Measurements from ENCODE around the gene URB1.
"Not testable (repeated sequence)": the region's sequence is repeated elsewhere in the genome, so short reads cannot be mapped to it uniquely, and the experiment has no call there.

Gene URB1

DNA sequence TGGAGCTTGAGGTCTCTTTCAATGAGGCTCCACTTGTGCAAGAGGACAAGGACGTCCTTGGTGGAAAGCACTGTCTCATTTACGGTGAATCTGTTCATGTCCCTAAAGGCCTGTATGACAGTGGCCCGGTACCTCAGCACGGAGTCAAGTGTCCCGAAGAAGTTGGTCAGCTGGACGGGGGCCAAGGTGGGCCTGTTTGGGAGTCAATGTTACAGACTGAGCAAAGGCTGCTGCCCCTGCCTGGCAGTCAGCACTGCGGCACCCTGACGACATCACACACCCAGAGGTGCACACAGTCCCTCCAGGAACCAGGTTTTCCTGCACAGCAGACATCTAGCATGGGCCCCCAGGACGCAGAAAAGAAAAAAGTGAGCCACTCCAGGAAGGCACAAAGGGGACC is 75.1 kb downstream of the URB1 start:
- no peak for DNase-seq

DNA sequence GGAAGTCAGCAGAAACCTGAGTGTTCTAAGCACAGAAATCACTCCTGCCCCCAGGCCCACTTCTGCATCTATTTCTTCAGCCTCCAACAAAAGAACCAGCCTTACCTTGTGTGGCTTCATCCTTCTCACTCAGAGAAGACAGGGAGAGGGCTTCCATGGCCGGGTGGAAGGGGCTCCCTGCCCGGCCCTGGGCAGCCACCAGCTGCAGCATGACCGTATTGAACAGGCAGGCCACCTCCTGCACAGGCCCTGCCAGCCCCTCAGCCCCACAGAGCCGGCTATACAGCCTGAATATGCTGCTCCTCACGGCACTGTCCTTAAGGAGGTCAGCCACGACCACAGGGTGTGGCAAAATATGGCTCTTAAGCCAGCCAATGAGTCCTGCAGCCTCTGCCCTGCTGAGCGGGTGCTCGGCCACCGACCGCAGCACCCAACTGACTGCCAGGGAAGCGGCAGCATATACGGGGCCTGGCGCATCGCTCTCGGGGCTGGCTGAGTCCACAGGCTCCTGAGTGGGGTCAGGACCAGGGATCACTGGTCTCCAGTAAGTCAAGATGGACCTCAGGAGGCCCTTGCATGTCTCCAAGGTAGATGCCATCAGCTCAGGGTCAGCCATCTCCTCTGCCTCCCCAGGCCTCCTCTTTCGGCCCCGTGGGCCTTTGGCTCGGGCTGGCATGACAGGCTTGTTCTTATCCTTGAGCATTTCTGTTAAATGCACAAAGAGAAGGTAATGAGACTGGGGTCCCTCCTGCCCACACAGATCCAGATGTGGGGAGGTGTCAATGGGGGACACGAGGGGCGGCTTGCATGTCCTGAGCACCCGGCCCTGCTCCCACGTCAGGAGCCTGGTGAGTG is 76.2 kb downstream of the URB1 start:
- no peak for DNase-seq

DNA sequence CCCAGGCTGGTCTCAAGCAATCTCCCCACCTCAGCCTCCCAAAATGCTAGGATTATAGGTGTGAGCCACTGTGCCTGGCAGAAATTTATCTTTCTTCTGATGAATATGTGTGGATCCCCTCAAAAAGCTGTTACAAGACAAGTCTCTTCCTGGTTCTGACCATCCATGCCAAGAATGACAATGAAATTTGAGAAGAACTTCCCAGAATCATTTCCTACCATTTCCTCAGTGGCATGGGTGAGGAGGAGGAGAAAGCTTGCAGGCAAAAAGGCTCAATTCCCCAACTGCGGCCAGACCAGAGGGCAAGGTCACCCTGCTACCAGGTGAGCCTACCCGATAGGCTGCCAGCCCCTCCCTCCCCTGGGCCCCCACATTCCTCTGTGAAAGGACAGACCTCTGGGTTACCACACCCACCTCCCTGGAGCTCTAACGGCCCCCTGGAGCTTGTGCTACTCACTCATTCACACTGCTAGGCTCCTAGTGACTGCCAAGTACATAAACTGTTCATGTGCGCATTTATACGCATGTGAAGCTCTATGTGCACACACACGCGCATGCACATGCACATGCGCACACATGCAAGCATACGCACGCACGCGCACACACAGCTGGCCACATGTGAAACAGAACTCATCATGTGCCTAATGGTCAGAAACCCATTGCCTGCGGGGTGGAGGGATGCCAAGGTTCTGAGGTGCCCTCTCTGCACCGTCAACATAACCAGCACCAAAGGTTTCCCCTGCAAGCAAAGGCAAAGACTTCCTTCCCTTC is 77.1 kb downstream of the URB1 start:
- no peak for DNase-seq

DNA sequence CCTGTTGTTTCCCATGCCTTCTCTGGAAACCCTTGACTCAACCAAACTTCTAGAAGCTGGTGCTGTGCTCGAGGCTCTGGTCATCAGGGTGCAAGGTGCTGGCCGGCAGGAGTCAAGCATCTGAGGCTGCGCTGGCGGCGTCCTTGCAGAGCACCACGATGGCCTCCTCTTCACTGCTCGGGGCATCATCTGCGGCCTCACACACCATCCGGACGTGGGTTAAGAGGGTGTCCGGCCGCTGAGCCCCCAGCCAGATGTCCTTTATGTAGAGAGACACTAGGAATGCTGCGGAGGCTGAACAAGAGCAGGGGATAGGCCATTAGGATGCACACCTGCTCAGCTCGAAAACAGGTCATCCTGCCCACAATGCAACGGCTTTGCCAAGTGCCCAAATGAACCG is 78.0 kb downstream of the URB1 start:
- DNase-seq, result no peak

DNA sequence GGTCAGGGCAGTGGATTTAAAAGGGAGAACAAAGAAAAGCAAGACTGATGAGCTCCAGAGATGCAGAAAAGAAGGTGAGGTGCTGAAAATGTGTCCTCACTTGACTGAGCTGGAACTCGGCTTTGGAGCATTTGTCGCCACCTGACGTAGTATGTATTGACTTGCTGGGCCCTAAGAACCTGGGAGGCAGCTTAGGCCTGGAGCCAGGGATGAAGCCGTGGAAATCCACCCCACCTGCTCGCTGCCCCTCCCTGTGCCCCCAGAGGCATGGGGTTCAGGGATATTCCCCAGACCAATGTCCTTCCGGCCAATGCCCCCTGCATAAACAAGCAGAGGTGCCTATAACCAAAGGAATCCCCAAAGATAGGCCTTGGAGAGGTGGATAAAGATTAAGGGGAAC is 79.8 kb downstream of the URB1 start:
- no peak for DNase-seq

DNA sequence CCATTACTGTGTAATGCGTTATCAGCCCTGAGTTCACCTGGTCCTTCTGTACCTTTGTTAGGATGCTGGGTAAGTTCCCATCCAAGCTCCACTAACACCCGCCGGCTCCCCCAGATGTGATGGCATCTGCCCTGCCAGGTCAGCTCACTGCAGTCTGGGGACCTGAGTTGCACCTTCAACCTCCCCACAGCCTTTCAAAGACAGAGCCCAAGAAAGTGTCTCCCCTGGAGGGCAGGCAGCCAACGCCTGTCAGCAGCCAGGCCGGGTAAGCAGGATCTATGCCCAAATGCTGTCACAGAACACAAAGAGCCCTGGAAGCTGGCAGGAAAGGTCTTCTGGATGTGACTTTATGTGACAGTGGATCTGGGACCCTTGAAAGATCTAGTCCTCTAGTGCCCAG is 80.5 kb downstream of the URB1 start:
- DNase-seq, result no peak

DNA sequence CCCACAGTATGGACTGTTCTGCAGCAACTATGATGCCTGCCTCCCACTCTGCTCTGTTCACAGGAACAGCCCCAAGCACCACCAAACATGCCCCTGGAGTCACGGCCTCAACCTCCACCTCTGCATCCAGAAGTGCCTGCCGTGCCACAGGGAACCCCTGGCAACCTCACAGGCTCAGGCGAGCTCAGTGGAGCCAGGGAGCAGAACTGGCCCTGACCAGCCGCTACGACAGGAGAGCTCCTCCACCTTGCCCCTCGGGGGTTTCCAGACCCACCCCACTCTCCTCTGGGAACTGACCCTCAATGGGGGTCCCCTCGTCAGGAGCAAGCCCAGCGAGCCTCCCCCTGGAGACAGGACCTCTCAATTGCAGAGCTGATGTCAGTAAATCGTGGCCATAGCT is 81.2 kb downstream of the URB1 start:
- DNase-seq, result no peak

DNA sequence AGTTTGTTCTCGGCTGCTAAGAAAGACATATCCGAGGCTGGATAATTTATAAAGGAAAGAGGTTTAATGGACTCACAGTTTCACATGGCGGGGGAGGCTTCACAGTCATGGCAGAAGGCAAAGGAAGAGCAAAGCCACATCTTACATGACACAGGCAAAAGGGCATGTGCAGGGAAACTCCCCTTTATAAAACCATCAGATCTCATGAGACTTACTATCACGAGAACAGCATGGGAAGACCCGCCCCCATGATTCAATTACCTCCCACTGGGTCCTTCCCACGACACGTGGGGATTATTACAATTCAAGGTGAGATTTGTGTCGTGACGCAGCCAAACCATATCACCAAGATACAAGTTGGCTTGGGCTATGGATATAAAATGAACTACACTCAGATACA is 81.8 kb downstream of the URB1 start:
- not testable (repeated sequence) for DNase-seq

DNA sequence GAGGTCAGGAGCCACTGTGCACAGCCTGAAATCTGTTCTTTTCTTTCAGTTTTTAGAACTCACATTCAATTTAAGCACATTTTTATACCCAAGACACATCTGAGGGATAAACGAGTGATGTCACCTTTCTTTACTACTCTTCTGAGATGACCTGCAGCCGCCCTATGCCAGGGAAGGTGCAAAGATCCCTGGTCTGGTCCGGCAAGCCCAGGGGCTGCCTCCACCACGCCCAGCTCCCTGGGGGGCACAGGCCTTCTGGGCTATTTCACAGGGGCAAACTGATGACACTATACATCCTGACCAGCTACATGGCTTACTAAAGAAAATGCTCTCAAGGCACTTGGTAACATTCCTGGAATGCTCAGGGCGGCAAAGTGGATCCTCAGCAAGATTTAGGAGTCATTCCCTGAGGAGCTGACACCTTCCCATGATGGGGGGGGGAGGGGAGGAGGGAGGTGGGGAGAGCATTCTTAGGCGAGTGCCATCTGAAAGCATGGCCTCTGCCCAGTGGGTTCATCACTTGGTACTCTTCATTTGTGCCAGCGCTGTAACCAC is 82.8 kb downstream of the URB1 start:
- no peak for DNase-seq

DNA sequence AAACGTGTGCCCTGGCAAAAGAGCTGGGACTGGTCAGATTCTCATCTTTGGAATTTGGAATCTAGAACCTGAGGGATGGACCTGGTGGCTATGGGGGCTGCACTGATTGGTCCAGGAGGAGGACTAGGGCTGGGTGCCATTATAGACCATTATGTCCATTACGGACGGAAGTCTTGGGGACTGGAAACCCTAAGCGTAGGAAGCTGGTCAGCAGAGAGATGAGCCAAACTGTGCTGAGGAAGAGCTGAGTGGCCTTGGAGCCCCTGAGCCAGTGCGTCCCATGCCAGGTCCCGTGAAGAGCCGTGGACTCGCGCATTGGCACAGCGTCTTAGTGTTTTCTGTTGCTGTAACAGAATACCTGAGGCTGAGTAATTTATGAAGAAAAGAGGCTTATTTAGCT is 84.1 kb downstream of the URB1 start:
- no peak for DNase-seq

DNA sequence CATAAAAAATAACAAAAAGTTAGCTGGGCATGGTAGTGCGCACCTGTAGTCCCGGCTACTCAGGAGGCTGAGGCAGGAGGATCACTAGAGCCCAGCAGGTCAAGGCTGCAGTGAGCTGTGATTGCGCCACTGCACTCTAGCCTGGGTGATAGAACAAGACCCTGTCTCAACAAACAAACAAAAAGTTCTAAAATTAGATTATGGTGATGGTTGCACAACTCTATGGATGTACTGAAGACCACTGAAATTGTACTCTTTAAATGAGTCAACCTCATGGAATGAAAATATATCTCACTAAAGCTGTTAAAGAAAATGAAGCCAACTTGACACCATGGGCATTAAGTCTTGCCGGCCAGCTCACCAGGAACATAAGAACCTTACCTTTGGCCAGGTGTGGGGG is 85.1 kb downstream of the URB1 start:
- no peak for DNase-seq

DNA sequence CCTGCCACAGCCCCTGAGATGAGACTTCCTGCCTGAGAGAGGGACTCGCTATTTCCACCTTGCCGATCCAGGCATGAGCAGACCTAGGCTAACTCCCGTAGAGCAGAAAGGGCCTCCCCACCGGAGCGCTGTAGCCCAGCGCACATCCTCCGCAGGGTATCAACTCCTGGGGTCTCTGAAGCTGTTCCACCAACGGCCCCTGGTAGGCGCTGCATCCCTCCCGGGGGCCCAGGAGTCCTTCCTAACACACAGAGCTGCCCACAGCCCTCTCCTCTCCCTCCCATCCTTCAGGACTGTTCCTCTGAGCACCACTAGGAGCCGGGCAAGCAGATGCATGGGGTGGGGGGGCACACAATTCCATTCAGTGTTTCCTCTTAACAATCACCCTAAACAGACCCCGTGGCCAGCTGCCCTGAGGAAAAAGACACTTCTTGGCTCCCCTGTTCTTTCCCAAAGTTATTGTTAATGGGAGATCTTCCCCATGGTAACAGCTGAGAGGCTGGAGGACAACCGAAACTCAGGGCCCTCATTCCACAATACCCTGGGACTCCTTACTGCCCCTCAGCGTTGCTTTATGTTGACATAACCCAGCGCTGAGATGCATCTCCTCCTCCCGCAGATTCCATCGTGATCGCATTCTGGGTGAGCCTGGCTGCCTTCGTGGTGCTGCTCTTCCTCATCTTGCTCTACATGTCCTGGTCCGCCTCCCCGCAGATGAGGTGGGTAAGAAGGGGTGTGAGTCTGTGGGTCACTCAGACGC is 86.6 kb downstream of the URB1 start:
- no peak for DNase-seq

DNA sequence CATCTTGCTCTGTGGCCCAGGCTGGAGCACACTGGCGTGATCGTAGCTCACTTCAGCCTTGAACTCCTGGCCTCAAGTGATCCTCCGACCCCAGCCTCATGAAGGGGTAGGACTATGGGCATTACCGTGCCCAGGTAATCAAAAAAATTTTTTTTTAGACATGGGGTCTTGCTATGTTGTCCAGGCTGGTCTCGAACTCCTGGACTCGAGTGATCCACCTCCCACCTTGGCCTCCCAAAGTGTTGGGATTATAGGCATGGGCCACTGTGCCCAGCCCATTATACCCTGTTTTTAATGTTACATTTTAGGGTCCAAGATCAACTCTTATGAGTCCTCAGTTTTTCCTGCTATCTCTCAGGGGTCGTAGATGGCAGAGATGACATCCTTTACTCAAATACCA is 87.8 kb downstream of the URB1 start:
- no peak for DNase-seq

DNA sequence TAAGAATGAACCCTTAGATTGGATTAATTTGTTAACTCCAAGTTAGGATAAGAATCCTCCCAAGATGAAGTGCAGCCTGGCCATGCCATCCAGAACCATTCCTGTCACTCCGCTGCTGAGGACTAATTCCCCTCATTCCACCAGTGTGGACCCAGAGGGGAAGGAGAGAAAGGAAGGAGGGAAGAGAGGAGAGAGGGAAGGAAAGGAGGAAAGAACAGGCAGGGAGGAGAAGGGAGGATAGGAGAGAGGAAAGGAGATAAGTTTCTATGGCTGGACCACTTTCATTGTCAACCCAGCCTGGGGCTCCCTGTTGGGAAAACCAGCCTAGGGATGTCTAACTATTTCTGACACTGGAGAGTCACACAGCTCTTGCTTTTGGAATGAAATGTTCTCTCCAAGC is 89.4 kb downstream of the URB1 start:
- no peak for DNase-seq

DNA sequence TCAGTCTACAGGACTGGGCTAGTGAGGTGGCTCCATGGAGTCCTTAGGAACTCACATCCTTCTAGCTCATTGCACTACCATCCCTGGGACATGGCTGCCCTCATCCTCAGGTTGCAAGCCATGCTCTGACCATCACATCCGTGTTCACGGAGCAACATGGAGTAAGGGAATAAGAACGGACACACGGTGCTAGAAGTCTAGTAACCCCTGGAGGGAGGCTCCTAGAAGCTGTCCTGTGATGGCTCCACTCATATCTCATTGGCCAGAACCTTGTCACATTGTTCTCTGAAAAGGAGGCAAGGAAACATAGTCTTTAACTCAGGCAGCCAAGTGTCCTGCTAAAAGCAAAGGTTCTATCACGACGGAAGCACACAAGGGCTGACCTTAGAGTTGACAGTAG is 90.3 kb downstream of the URB1 start:
- DNase-seq, result no peak

DNA sequence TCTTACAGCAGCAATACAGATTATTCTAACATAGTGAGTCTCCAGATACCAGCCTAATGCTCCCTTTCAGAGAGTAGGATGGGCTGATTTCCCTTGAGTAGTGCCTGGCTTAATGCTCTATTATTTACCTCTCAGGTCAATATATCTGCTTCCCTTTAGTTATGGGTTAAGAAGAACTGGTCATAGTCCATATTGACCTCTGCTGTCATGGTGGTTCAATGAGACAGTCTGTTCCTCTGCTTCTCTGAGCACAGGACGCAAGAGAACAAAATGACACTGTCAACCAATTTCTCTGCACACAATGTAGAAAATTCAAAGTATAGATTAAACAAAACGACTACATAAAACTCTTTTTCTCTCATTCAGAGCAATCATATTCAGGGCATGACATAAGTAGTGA is 91.2 kb downstream of the URB1 start:
- DNase-seq, result no peak

DNA sequence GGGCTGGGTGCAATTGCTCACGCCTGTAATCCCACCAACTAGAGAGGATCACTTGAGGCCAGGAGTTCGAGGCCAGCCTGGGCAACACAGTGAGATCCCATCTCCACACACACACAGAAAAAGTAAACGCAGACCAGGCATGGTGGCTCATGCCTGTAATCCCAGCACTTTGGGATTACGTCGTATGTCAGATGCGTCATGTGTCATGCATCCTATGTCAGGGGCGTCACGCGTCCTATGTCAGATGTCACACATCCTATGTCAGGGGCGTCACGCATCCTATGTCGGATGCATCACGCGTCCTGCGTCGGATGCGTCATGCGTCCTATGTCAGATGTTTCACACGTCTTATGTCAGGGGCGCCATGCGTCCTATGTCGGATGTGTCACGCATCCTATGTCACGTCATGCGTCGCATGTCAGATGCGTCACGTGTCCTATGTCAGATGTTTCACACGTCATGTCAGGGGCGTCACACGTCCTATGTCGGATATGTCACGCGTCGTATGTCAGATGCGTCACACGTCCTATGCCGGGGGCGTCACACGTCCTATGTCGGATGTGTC is 92.6 kb downstream of the URB1 start:
- DNase-seq, result no peak

DNA sequence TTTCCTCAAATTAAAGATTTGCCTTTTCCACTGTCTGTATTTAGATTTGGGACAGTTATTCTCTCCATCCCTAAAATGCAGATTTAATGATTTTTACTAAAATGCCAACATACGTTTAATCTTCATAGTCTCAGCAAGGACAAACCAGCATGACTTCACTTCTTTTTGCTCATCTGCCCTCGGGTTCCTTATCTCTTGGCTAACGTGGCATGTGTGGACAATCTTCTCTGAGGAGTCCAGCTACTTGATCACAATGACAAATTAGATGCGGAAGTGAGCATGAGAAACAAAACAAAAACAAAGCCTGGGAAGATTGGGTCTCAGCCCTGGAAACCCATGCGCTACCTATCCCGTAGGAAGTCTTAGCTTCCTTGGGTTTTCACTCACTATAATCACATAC is 93.1 kb downstream of the URB1 start:
- no peak for DNase-seq

DNA sequence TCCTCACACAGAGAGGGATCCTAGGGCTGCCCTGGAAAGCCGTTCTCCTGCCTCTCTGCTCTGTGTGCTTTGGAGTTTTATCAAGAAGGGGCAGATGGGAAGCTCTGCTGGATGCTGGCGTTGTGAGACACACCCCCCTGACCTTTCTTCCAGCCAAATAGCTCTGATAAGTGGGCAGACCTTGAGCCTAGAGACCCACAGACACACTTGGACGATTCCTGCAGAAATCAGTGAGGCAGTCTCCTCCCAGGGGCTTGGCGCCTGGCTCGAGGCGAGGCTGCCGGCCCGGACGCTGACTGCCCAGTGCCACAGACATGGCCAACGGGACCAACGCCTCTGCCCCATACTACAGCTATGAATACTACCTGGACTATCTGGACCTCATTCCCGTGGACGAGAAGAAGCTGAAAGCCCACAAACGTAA is 94.1 kb downstream of the URB1 start, which contains the start of gene MRAP:
MRAP (plus strand) TSS at position 198 of the 424 bp plus-strand sequence; CDS start at position 315, 117 bp downstream.
- DNase-seq, result no peak

DNA sequence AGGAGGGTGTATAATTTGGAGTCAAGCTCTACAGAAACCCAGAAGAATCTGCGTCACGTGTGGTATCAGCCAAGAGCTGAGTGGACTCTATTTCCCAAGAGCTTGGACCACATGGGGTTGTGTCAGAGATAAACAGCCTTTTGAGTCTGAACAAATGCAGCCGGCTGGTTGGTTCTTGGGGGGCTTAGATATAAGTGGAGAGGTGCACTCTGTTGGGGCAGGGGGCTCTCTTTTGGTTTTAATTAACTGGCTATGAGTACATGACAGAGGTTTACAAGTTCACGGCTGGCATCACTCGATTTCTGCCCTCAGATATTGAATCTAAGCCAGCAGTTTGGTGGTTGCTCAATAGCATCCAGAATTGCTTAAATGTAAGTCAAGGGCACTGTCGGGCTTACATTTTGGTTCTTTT is 94.7 kb downstream of the URB1 start:
- no peak for DNase-seq

DNA sequence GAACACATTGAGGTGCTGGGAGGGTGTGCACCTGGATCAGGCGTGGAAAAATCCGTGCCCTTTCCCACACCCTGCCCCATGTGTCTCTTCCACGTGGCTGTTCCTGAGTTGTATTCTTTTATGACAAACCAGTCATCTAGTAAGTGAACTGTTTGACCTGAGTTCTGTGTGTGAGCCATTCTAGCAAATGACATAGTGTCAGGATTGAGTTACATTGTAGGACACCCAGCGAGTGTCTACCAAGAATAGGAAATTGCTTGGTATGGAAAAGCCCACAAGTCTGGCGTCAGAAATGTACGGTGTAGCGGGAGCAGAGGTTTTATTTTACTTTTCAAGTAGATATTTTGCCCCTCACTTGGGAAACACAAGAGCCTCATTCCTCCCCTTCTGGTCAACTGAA is 95.4 kb downstream of the URB1 start:
- no peak for DNase-seq

DNA sequence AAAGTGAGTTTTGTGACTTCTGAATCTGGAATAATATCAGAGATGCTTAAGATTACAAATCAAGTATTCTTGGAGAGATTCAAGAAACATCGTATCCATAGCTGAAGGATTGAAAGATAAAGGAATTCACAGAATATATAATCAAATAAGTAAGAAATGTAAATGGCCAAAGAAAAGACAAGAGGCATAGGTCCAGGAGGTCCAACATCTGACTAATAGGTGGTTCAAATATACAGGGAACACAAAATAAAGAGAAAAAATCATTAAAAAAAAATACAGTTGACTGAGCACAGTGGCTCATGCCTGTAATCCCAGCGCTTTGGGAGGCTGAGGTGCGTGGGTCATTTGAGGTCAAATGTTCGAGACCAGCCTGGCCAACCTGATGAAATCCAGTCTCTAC is 107.3 kb downstream of the URB1 start:
- DNase-seq, result no peak

DNA sequence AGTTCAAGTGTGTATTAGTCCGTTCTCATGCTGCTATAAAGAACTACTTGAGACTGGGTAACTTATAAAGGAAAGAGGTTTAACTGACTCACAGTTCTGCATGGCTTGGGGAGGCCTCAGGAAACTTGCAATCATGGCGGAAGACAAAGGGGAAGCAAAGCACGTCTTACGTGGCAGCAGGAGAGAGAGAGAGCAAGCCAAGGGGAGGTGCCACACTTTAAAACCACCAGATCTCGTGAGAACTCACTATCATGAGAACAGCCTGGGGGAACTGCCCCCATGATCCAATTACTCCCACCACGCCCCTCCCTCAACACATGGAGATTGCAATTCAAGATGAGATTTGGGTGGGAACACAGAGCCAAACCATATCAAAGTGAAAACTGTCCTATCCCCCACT is 109.8 kb downstream of the URB1 start:
- no peak for DNase-seq
